SK-N-SH treated with all-trans-retinoic acid at 6 μM for 48 hours (cell line): Measurements from ENCODE around the gene PRKAB1.

Experiments
- ARNTL ChIP-seq: fragments of 450-650 bp; formaldehyde crosslinking; IDR thresholded peaks from 2 replicates; pipeline ENCODE4 v1.5.0; 2020; ENCODE audit warnings: low read depth, mild to moderate bottlenecking, moderate library complexity, borderline replicate concordance
- BACH2 ChIP-seq: fragments of 250-450 bp; sonication (Bioruptor Pico); IDR thresholded peaks from 2 replicates; pipeline ENCODE4 v1.9.0; 2021; ENCODE audit warnings: mild to moderate bottlenecking, borderline replicate concordance
- GLIS3 ChIP-seq: fragments of 250-450 bp; sonication (Bioruptor Pico); IDR thresholded peaks from 2 replicates; pipeline ENCODE4 v1.5.0; 2020; ENCODE audit warnings: mild to moderate bottlenecking, moderate library complexity
- PATZ1 ChIP-seq: fragments of 250-450 bp; sonication (Bioruptor Pico); IDR thresholded peaks from 2 replicates; pipeline ENCODE4 v1.8.0; 2020; ENCODE audit warnings: mild to moderate bottlenecking, moderate library complexity, borderline replicate concordance
- RARB ChIP-seq: fragments of 250-450 bp; sonication (Bioruptor Pico); IDR thresholded peaks from 2 replicates; pipeline ENCODE4 v1.8.0; 2021; ENCODE audit warnings: mild to moderate bottlenecking, moderate library complexity
- ZNF70 ChIP-seq: fragments of 450-650 bp; formaldehyde crosslinking; IDR thresholded peaks from 2 replicates; pipeline ENCODE4 v1.5.0; 2020; ENCODE audit warnings: mild to moderate bottlenecking, moderate library complexity

- no peak for TF ChIP-seq PATZ1
- no peak for TF ChIP-seq RARB (CRISPR knock-in tag)
- no peak for TF ChIP-seq ZNF70 (CRISPR knock-in tag)
- no peak for TF ChIP-seq GLIS3 (CRISPR knock-in tag)
- TF ChIP-seq BACH2, result no peak
- no peak for TF ChIP-seq ARNTL (CRISPR knock-in tag)
Observed at GRCh38 chr12:119676573-119676972, 8.6 kb downstream of the PRKAB1 start.
